ENCODE data around the gene FAM111B. TPM values are rescaled to one million over a fixed set of nuclear protein-coding genes. Genes with fewer than 3 reads are reported as not detected.
A peak's percentile ranks its signal among the peaks of the same experiment; 100 is the strongest.

The FAM111B gene
- total RNA-seq, 2 donors from 2014 or later, result 7.9 to 27.5 TPM

- H3K27me3 ChIP-seq, result no peaks in the 10 kb centered on the region
- no peak overlapping the region for H3K9ac ChIP-seq (ENCODE audit: low read depth in 2 of 2, low read length in 2 of 2)
- H3K9me3 ChIP-seq, result no peaks in the 10 kb centered on the region
- no peaks in the 10 kb centered on the region for H3K36me3 ChIP-seq
- no peak for DNase-seq
- no peaks in the 10 kb centered on the region for H3K4me1 ChIP-seq
- TF ChIP-seq CTCF (IDR thresholded peaks at IDR 0.05), result no peak
- H3K4me3 ChIP-seq, result no peak overlapping the region
- H3K27ac ChIP-seq, result no peak overlapping the region
- intact Hi-C loops (cut with DNase I), result no loop called here
Observed at GRCh38 chr11:59151761-59152160, 44.7 kb downstream of the FAM111B start.

- Histone ChIP-seq H3K27ac (no peak overlapping the region), H3K9me3 (no peaks in the 10 kb centered on the region), H3K4me3 (no peak overlapping the region), H3K4me1 (no peaks in the 10 kb centered on the region), H3K9ac (ENCODE audit: low read depth in 2 of 2, low read length in 2 of 2) (peak overlapping the region in 1 of 2 donors; percentile 20), H3K27me3 (no peaks in the 10 kb centered on the region), H3K36me3 (no peaks in the 10 kb centered on the region)
- no peak for DNase-seq
- TF ChIP-seq CTCF (IDR thresholded peaks at IDR 0.05), result no peak
- intact Hi-C loops (cut with DNase I), result no loop called here
Observed at GRCh38 chr11:59152312-59152951, 45.4 kb downstream of the FAM111B start.

GRCh38 chr11:59154610-59155009 is 47.6 kb downstream of the FAM111B start:
- TF ChIP-seq CTCF (IDR thresholded peaks at IDR 0.05), result no peak
- Histone ChIP-seq H3K9ac (ENCODE audit: low read depth in 2 of 2, low read length in 2 of 2) (no peak overlapping the region), H3K4me3 (no peak overlapping the region), H3K36me3 (no peaks in the 10 kb centered on the region), H3K27ac (no peak overlapping the region), H3K27me3 (no peaks in the 10 kb centered on the region), H3K4me1 (no peaks in the 10 kb centered on the region), H3K9me3 (no peaks in the 10 kb centered on the region)
- intact Hi-C loops (cut with DNase I), result no loop called here
- DNase-seq, result no peak

- no peaks in the 10 kb centered on the region for H3K36me3 ChIP-seq
- no peaks in the 10 kb centered on the region for H3K4me1 ChIP-seq
- H3K27ac ChIP-seq, result no peak overlapping the region
- no peak for TF ChIP-seq CTCF (IDR thresholded peaks at IDR 0.05)
- intact Hi-C loops (cut with DNase I), result no loop called here
- H3K9me3 ChIP-seq, result no peaks in the 10 kb centered on the region
- no peak overlapping the region for H3K4me3 ChIP-seq
- H3K27me3 ChIP-seq, result no peaks in the 10 kb centered on the region
- DNase-seq, result no peak
- no peak overlapping the region for H3K9ac ChIP-seq (ENCODE audit: low read depth in 2 of 2, low read length in 2 of 2)
Observed at GRCh38 chr11:59157433-59157832, 50.4 kb downstream of the FAM111B start.

GRCh38 chr11:59158206-59159068 is 51.4 kb downstream of the FAM111B start:
- H3K4me1 ChIP-seq, result no peaks in the 10 kb centered on the region
- no peak overlapping the region for H3K4me3 ChIP-seq
- no peak overlapping the region for H3K27ac ChIP-seq
- H3K9me3 ChIP-seq, result no peaks in the 10 kb centered on the region
- TF ChIP-seq CTCF (IDR thresholded peaks at IDR 0.05), result peak; percentile 66
- no peak overlapping the region for H3K9ac ChIP-seq (ENCODE audit: low read depth in 2 of 2, low read length in 2 of 2)
- H3K36me3 ChIP-seq, result no peaks in the 10 kb centered on the region
- intact Hi-C loops (cut with DNase I), result no loop called here
- H3K27me3 ChIP-seq, result no peaks in the 10 kb centered on the region
- DNase-seq, result peak; percentile 60
